ENCODE measurements around the gene LINC00237.
A peak's percentile ranks its signal among the peaks of the same experiment; 100 is the strongest.

LINC00237 gene

DNA sequence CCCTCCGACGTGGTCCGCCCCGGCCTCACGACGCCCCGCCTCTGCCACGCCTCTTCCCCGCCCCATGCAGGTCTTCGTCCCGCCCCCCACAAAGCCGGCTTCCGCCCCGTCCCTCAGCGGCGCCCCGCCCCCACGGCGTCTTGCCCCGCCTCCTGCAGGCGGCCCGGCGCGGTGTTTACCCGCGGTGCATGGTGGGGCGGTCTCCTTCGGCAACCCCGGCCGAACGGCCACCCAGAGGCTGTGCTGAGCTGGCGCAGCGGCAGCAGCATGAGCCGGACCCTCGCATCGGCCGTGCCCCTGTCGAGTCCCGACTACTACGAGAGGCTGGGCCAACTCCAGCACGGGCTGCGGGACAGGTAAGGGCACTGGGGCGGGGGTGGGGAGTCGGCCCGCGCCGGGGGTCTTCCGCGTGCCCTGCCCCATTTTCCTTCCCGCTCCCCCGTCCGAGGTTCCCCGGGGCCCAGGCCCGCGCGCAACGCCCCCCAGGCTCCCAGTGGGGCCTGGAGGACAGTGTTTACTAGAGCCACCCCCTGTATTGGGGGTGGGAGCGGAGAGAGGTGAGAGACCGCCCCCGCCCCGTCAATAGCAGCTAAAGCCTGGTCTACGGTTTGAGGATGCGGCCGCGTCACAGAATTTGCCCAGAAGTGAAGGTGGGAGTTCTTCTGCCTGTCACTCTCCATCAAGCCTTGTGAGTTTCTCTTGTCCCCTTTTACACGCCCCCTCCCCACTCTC lies 19.9 kb upstream of the LINC00237 start, which contains the start of gene KIZ:
TSS of gene KIZ (plus strand) at position 234 of the 732 bp plus-strand sequence. CDS start at position 268, 34 bp downstream.
- peak; percentile 96 to 97 (median 97) for DNase-seq (ENCODE audit: low read depth in 2 of 3, low spot score in 1 of 3)

DNA sequence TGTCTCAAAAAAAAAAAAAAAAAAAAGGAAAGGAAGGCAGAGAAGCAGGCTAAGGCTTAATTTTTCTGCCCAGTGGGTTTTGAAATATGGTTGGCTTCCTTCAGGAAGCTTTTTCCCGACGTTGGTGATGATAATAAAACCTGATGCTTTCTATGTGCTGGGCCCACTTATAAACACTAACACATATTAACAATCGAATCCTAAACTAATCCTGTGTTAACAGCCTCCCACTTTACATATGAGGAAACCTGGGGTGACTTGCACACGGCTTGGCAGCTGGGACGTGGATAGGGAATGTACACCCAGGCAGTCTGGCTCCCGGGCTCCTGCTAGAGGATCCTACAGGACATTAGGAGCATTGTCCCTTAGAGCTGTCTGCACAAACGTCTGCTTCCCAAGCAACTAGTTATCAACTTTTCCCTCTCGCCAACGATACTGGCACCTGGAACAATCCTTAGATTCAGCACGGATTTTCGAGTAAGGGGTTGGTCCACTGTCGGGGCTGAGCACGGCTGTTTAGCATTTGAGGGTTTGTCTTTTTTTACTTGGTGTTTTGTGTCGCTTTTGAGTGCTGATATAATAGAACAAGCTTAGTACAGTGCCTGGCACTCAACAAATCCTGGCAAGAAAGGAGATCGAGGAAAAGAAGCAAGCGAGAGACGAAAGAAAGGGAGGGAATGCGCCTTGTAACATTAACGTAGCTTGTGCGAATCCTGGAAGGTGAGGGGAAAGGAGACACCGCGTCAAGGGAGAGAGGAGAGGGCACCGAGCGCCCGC lies 19.1 kb upstream of the LINC00237 start:
- no peak for DNase-seq (ENCODE audit: low read depth in 2 of 3, low spot score in 1 of 3)

DNA sequence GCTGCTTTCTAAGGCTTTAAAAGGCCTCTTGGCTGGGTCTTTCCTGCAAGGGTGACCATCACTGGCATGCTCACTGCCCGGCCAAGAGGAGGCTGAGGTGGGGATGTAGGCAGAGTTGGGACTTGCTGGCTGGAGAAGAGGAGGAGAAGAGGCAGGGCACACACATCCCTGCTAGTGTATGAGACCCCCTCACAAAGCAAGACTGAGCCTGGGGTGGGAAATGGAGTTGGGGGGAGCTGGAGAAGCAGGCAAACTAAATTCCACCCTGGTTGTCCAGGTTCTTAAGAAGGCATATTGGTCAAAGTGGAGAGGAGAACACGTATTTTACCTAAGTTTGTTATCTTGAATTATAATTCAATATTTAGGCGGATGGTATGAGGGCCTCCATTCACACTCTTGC lies 18.0 kb upstream of the LINC00237 start:
- no peak for DNase-seq (ENCODE audit: low read depth in 2 of 3, low spot score in 1 of 3)

DNA sequence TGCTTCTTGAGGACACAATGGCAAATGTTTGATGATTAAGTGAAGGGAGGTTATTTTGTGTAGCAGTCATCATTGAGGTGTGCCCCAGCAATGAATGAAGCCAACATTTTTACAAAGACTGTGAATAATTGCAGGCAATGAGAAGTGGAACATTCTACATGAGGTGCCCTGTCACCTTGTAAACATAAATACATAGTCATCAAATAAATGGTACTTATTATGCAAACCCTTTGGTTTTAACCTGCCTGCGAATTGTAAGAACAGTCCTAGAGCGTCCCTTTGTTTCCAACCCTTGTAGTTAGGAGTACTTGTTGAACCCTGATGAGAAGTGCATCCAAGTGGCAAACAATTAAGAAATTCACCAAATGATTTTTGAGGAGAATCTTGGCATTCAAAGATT lies 12.6 kb upstream of the LINC00237 start:
- DNase-seq (ENCODE audit: low read depth in 2 of 3, low spot score in 1 of 3), result no peak

DNA sequence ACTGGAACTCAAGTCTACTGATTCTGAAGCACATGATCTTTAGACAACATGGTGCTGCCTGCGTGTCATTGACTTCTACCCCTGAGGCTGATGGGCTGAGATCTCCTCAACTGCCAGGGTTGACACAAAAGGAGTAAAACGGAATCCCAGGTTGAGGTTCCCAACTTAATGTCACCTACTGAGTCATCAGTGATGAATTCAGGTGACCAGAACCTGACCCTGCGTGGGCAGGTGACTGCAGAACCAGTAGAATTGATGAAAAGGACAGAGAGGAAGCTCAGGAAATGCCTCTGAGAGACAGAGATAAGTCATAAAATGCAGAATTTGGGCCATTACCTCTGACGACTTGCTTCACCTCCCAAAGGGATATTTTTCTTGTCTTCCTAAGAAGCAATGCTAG lies 12.0 kb upstream of the LINC00237 start:
- DNase-seq (ENCODE audit: low read depth in 2 of 3, low spot score in 1 of 3), result no peak

DNA sequence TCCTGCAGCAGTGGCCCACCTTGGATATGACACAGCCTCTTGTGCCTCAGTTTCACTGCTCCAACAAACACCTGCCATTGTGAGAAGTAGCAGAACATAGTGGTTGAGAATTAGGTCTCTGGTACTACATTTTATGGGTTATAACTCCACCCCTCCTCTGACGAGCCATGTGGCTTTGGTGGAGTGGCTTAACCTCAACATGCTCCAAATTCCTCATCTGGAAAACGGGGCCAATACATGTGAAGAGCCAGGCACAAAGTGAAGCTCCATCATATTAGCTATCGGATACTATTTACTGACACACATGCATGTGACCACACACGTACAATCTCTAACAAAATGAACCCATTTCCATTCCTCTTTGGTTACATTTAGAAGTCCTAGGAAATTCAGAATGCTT lies 11.4 kb upstream of the LINC00237 start:
- DNase-seq (ENCODE audit: low read depth in 2 of 3, low spot score in 1 of 3), result no peak

DNA sequence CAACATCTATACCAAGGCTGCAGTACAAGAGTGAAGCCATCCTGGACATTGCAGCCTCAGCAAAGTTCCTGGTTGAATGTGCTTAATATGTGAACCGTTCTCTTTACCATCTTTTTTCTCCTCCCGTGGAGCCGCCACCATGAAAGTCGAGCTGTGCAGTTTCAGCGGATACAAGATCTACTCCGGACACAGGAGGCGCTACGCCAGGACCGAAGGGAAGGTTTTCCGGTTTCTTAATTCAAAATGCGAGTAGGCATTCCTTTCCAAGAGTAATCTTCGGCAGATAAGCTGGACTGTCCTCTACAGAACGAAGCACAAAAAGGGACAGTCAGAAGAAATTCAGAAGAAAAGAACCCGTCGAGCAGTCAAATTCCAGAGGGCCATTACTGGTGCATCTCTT lies 8.4 kb upstream of the LINC00237 start:
- no peak for DNase-seq (ENCODE audit: low read depth in 2 of 3, low spot score in 1 of 3)

DNA sequence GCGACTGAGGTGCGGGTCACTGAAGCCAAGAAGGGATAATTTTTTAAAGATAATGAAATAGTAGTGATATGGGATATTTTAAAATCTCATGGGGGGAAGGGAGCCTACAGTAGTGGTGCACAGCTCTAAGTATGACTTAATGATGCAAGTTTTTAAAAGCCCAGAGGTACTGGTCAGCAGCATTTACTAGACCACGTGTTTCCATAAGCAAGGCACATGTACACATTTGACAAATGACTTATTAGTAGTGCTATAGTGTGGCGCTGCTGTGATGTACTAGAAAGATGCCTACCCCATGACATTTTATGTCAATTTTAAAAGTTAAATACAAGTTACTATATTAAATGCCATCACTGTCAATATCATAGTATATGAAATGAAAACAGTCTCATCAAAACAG lies 7.5 kb upstream of the LINC00237 start:
- no peak for DNase-seq (ENCODE audit: low read depth in 2 of 3, low spot score in 1 of 3)

DNA sequence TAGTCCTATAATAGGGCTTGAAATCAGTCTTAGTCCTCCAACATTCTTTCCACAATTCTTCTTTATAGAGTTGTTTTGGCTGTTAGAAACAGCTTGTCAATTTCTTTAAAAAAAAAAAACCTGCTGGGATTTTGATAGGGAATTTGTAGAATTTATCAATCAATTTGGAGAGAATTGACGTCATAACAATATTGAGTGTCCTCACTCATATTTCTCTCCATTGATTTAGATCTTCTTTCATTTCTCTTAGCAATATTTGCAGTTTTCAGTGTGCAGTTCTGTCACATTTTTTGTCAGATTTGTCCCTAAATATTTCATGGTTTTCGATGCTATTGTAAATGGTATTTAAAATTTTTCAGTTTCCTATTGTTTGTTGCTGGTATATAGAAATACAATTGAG lies 5.3 kb upstream of the LINC00237 start:
- no peak for DNase-seq (ENCODE audit: low read depth in 2 of 3, low spot score in 1 of 3)

DNA sequence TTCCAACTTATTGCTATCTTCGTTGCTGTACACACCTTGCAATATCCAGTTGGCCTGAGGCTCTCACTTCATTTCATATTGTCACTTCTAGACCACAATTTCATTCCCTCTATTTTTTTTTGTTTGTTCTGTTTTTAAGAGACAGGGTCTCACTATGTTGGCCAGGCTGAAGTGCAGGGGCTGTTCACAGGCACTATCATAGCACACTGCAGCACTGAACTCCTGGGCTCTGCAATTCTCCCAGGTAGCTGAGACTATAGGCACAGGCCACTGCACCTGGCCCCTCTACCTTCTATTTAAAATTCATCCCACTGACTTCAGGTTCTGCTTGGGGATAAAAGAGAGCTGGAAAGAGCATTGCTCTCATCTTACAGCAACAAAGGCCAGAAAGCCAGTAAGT lies 4.7 kb upstream of the LINC00237 start:
- no peak for DNase-seq (ENCODE audit: low read depth in 2 of 3, low spot score in 1 of 3)

DNA sequence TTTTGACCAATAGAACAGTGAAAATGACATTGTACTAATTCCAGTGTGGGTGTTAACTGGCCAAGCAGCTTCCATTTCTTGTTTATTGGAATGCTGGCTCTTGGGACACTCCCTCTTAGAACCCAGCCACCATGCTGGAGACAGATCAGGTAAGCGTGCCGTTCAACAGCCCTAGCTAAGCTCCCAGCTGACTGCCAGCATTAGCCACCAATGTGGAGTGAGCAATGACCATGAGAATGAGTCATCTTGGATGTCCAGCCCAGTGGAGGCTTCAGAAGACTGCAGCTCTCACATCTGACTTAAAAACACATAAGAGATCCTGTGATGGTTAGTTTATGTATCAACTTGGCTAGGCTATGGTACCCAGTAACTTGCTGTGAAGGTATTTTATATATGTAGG lies 3.0 kb upstream of the LINC00237 start:
- DNase-seq (ENCODE audit: low read depth in 2 of 3, low spot score in 1 of 3), result no peak

DNA sequence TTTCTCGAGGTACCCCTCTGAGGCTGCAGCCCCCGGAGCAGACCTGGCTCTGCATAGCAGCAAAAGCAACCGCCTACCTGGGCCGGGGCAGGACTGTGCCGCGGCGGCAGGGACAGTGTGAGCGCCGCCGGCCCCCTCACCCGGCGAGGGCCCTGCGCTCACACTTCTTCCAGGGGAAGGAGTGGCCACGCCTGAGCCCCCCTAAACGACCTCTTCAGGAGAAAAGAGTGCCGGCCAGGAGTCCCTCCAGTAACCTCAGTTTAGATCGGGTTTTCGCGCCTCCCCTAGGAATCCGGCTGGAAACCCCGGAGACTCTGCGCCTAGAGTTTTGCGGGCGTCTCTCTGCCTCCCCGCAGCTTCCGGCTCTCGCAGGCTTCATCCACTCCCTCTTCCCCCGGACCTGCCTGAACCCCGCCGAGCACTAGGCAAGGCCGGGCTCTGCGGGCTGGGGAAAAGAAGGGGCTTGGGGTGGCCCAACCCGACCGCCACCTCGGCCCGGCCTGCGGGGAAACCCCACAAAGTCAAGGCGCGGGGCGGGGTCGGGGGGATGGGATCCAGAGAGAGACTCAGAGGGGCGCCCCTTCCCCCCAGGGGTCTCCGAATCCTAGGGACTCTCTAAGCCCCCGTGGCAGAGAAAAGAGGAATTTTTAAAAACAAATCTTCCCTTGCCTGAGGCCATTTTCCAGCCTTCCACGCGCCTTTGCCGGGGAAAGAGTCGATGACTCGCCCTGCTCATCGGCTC lies 558 bp downstream of the LINC00237 start:
- no peak for DNase-seq (ENCODE audit: low read depth in 2 of 3, low spot score in 1 of 3)

DNA sequence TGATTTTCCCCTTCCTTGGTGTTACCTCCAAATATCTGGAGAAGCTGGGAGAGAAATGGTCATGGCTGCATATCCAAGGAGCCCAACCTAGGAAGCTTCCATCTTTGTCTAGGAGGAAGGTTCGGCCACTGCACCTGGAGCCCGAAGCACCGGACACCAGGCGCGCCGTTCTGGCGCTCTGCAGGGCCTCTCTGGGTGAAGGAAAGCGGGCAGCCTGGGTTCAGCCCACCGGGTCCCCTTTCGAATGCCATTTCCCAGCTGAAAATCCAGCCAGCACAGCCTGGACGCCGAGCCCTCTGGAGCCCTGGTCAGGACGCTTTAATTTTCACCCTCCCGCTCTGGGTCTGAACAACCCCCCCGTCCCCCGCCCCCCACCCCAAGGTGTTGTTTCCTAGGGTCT lies 1.2 kb downstream of the LINC00237 start:
- no peak for DNase-seq (ENCODE audit: low read depth in 2 of 3, low spot score in 1 of 3)

DNA sequence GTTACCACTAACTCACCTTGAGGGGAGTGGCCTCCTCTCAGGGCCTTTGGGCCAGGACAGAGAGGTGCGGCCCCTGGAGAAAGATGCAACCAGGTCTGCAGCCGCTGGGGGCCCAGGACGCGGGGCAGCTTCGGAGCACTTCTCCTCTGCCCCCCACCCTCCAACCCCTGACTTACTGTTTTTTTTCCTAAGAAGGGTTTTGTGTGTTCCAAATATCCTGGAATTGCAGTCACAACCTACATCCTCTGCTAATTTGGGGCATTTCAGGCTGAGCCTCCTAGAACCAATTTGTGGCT lies 1.7 kb downstream of the LINC00237 start:
- no peak for DNase-seq (ENCODE audit: low read depth in 2 of 3, low spot score in 1 of 3)

DNA sequence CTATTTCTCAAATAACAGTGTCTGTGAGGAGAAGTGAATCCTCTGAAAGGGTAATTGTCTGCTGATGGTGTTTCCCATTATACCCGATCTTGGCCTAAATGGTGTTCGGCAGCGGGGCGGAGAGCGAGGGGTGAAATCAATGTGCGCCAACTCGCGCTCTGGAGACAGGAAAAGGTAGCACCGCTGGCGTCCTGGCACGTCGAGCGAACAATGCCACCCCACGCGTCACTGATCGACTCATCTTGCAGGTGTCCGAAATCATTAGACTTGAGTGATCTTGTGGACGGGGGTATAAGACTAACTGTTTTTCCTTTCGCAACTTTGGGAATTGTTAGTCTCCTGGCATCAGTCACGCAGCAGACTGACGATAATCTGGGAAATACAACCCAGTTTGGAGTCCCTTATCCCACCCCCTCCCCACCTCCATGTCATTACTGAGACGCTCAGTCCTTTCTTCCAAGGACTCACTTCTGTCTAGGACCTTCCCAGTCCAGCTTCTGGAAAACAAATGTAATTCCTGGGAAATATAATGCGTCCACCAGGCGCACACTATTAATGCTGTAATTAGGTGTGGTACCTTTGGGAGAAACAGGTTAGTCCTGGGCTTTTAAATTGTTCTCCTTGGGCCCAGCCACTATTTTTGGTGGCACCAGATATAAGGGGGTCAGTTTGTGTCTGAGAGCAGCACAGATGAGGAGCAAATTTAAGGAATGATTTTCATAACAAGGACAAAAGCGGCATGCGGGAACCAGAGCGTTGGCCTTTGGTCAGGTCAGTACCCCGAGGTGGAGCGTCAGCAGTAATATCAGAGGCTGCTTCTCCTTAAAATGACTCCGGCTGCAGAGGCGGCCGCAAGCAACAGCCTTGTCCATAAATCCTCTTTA lies 2.3 kb downstream of the LINC00237 start:
- no peak for DNase-seq (ENCODE audit: low read depth in 2 of 3, low spot score in 1 of 3)

DNA sequence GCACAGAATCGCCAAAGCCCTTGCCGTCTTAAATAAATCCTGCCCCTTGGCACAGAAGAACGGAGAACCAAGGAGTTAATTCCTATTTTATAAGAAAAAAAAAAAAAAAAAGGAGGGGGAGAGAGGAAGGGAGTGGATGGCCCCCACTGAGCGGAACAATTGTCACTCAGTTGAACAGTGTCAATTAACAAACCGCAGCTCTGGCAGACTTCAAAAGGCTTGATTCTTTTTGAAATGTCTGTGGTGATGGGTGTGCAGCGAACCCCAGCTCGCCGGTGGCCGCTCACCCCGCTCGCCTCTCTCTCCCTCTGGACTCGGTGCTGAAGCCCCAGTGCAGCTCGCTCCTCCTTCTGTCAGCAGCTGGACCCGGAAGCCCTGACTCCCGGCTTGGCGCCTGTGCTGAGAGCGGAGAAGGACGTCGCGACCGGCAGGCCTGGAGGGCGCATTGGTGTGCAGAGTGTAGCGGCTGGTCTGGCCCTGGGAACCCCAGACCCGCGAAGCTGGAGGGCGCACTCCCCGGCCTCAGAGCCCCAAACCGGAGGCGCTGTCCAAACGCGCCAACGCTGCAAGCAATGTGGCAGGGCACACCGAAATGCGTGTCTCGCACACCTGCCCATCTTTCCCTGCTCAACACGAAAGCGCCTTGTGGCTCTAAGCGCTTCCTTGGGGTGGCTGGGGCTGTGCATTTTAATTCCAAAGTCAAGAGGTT lies 3.4 kb downstream of the LINC00237 start:
- no peak for DNase-seq (ENCODE audit: low read depth in 2 of 3, low spot score in 1 of 3)

DNA sequence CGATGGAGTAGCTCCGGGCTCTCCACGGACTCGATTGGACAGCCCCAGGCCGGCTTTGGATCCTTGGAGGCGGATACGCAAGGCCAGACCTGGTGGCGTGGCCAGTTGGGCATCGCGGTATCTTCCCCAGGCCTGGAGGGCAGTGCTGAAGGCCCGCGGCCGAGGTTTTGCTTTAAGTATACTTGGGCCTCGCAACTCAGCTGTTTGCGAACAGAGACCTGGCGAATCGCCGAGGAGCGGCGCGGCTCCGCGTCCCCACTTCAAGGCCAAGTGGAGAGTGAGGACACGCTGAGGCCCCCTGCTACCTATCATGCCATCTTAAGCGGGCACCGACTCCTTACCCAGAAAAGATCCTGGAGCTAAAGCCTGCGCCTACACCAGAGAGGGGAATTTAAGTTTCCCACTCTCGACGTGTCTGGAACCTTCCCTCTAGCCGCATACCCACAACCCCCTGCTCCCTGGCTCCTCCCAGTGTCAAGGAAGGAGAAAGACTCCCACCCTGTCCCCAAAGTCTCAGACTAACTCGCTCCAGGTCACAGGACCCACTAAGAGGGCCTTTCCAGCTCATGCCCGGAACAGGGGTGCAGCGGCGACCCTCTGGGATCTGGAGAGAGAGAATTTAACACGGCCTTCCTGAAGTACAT lies 4.1 kb downstream of the LINC00237 start:
- DNase-seq (ENCODE audit: low read depth in 2 of 3, low spot score in 1 of 3), result no peak

DNA sequence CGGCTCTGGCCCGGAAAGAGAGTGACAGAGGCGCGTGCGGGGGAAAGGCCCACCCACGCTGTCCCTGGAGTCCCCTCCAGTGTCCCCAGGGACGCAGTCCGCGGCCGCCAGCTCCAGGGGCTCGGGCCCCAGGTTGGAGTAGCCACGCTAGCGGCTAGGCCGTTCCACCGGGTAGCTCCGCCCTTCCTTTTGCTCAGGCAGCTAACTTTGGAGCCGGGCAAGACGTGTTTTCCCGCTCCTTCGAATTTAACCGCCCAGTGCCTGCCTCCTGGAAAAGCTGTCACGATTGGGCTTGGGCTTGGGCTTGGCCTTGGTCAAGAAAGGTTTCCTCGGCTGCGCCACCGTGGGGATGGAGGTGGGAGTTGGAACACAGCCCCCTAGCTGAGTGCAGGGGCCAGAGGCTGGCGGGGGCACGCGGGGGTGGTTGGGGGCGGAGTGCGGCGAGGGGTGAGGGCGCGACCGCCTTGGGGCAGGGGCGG lies 4.7 kb downstream of the LINC00237 start:
- DNase-seq (ENCODE audit: low read depth in 2 of 3, low spot score in 1 of 3), result no peak

DNA sequence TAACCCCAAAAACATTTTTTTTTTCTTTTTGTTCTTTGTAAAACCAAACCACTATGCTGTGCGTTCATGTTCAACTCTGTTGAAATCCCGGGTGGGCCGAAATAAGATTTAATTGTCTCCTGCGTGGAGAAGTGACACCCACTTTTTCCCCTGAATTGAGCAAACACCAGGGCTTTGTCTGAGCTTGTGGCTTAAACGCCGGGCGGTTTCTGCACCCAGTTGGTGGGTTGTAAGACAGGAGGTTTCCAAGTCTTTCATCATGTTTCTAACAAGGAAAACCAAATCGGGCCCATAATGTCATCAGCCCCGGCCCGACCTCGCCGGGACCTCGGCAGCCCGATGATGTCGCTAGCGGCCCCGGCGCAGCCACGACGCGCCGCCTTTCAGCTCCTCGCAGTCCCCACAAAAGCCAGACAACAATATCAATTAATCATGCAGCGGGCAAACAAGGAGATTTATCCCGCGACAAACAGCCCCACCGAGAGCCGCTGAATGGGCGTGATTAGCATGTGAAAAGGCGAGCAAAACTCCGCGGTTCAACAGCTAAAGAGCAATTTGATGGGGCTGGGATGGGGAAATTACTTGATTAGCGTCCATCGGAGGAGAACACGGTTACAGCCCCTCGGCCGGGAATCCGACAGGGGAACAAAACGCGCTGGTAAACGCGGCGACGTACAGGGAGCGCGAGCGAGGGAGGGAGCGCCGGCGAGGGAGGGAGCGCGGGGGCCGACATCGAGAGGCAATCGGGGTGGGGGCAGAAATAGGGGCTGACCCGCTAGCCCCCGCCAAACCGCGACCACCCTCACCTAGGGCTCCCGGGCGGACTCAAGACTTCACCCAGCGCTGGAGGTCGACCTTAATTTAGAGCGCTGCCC lies 5.3 kb downstream of the LINC00237 start:
- no peak for DNase-seq (ENCODE audit: low read depth in 2 of 3, low spot score in 1 of 3)

Data from stimulated activated CD4-positive, alpha-beta T cell treated with anti-CD3 and anti-CD28 coated beads, Interleukin-12 subunit alpha, Interleukin-12 subunit beta, amount 100 ng/mL, for 48 hours (primary cell).